HepG2 (cell line): ENCODE results near the gene GPS1. TPM values are rescaled to one million over a fixed set of nuclear protein-coding genes. Genes with fewer than 3 reads are reported as not detected.
A peak's percentile ranks its signal among the peaks of the same experiment; 100 is the strongest.

ENCODE experiments used
- ATF7 ChIP-seq, 2 experiments: fragments of 450-650 bp in 1 of 2; sonication (generic) in 1 of 2; formaldehyde crosslinking in 1 of 2; IDR thresholded peaks; 2 replicates each; pipeline versions ENCODE4 v1.4.0 to v1.6.1; 2016 to 2020; ENCODE audit warnings: antibody characterized with exemption in 1 of 2, mild to moderate bottlenecking in 1 of 2, missing genetic modification reagents in 1 of 2
- ELF1 ChIP-seq: sonication (generic); formaldehyde crosslinking; IDR thresholded peaks from 2 replicates; pipeline ENCODE4 v1.4.0; 2020; ENCODE audit warnings: missing genetic modification reagents
- FLYWCH1 ChIP-seq: sonication (generic); formaldehyde crosslinking; IDR thresholded peaks from 2 replicates; pipeline ENCODE4 v1.8.1; 2023; ENCODE audit warnings: mild to moderate bottlenecking, missing genetic modification reagents
- MXD3 ChIP-seq: IDR thresholded peaks from 2 replicates; pipeline ENCODE4 v1.6.1; 2016; ENCODE audit warnings: mild to moderate bottlenecking, missing biosample characterization, missing genetic modification reagents
- NFIB ChIP-seq: sonication (generic); formaldehyde crosslinking; IDR thresholded peaks from 2 replicates; pipeline ENCODE4 v1.9.0; 2021; ENCODE audit warnings: missing genetic modification reagents, mild to moderate bottlenecking, borderline replicate concordance
- PRMT3 ChIP-seq: sonication (generic); formaldehyde crosslinking; IDR thresholded peaks from 2 replicates; pipeline ENCODE4 v1.8.1; 2022; ENCODE audit warnings: low read depth, mild to moderate bottlenecking, moderate library complexity, missing genetic modification reagents, borderline replicate concordance
- SNAPC4 ChIP-seq: sonication (generic); formaldehyde crosslinking; IDR thresholded peaks from 2 replicates; pipeline ENCODE4 v1.4.0; 2020; ENCODE audit warnings: mild to moderate bottlenecking, missing genetic modification reagents
- SYNCRIP ChIP-seq: fragments of 200-400 bp; formaldehyde crosslinking; IDR thresholded peaks from 2 replicates; pipeline ENCODE4 v1.6.1; 2018; ENCODE audit warnings: mild to moderate bottlenecking, low read depth, low read length; ENCODE audit not compliant: insufficient read depth
- TFE3 ChIP-seq: IDR thresholded peaks from 2 replicates; pipeline ENCODE4 v1.6.1; 2016
- ZBTB42 ChIP-seq: sonication (generic); formaldehyde crosslinking; IDR thresholded peaks from 2 replicates; pipeline ENCODE4 v1.5.0; 2020; ENCODE audit warnings: mild to moderate bottlenecking, missing genetic modification reagents
- ZNF18 ChIP-seq: sonication (generic); formaldehyde crosslinking; IDR thresholded peaks from 2 replicates; pipeline ENCODE4 v1.8.0; 2022; ENCODE audit warnings: mild to moderate bottlenecking, missing genetic modification reagents; ENCODE audit not compliant: insufficient replicate concordance
- ZNF451 ChIP-seq: sonication (generic); formaldehyde crosslinking; IDR thresholded peaks from 2 replicates; pipeline ENCODE4 v1.5.0; 2020; ENCODE audit warnings: mild to moderate bottlenecking, missing genetic modification reagents
- ZNF501 ChIP-seq: sonication (generic); formaldehyde crosslinking; IDR thresholded peaks from 2 replicates; pipeline ENCODE4 v1.5.1; 2020; ENCODE audit warnings: mild to moderate bottlenecking, moderate library complexity, missing genetic modification reagents
- ZNF790 ChIP-seq: sonication (generic); formaldehyde crosslinking; IDR thresholded peaks from 2 replicates; pipeline ENCODE4 v1.8.0; 2022; ENCODE audit warnings: missing genetic modification reagents, mild to moderate bottlenecking, borderline replicate concordance
- polyA plus RNA-seq, 8 experiments: library from polyadenylated mRNA; depleted of rRNA in 3 of 8; stranded (reverse) in 7 of 8; unstranded in 1 of 8; fragments of >200 nt; fragmentation: Illumina TruSeq in 4 of 8; extraction: Trizol in 4 of 8; gene quantifications; 2 replicates each; pipeline versions ENCODE4 v1.2.1 to v1.2.3, GENCODE V29; 2011 to 2016; ENCODE audit warnings: low read depth in 4 of 8, missing spikeins in 1 of 8, mixed read lengths in 1 of 8; ENCODE audit not compliant: insufficient read depth in 1 of 8
- total RNA-seq, 5 experiments: library from RNA; depleted of rRNA; stranded (reverse); fragments of >200 nt; fragmentation: Illumina TruSeq; extraction: Trizol; gene quantifications; 2 replicates each; pipeline ENCODE4 v1.2.3, GENCODE V29; 2016; ENCODE audit warnings: low read depth in 1 of 5
- TF ChIP-seq, protein P1 (sequence below): IDR thresholded peaks from 2 replicates; pipeline ENCODE4 v1.6.1; 2016; ENCODE audit warnings: low read depth
- TF ChIP-seq, protein P2 (sequence below), 2 experiments: fragments of 450-650 bp in 1 of 2; sonication (generic) in 1 of 2; formaldehyde crosslinking; IDR thresholded peaks; 2 replicates each; pipeline versions ENCODE4 v1.5.0 to v1.8.0; 2020 to 2022; ENCODE audit warnings: mild to moderate bottlenecking in 1 of 2, missing genetic modification reagents in 1 of 2

GPS1 gene
- total and polyA plus RNA-seq, 2 of the 13 experiments (the other 11 are each of a cell fraction or from before 2014, with no cell fraction given): 124 to 128 TPM

DNA sequence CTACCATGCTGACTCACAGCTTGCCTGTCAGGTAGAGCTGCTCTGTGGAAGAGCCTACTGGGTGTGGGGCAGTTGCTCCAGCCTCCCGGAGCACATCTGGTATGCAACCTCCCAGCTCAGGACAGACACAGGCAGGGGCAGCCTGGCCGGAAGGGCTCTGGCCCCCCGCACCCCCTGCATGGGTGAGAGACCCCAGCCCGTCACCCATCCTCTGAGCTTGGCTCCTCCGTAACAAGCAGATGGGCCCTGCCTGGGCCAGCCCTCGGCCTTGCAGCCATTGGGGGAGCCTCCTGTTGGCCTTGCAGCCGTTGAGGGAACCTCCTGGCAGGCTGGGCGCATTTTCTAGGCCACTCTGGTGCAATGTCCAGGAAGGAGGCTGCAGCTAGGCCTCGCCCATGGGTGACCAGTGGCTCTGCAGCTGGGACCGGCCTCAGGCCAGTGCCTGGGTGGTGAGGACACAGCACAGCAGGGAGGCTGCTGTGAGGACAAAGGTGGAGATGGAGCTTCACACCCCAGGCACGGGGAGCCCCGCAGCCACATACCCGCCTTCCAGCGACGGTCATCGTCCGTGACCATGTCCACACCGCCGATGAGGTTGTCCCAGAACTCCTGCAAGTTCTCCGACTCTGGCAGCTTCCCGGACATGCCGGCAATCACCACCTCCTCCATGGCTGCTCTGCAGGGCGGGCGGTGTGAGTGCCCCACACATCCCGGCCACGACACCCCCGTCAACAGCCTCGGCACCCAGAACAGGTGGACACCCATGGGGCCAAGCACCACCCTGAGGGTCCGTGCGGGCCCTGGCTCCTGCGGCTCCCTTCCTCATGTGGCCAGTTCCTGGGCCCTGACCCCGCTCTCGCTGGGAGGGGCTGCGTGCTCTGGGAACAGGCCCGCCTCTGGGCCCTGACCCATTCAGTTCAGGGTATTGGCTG, 44.3 kb downstream of the GPS1 start (continued):
- no peak for TF ChIP-seq TFE3
- TF ChIP-seq FLYWCH1 (CRISPR knock-in tag): no peak
- TF ChIP-seq, protein P1, sequence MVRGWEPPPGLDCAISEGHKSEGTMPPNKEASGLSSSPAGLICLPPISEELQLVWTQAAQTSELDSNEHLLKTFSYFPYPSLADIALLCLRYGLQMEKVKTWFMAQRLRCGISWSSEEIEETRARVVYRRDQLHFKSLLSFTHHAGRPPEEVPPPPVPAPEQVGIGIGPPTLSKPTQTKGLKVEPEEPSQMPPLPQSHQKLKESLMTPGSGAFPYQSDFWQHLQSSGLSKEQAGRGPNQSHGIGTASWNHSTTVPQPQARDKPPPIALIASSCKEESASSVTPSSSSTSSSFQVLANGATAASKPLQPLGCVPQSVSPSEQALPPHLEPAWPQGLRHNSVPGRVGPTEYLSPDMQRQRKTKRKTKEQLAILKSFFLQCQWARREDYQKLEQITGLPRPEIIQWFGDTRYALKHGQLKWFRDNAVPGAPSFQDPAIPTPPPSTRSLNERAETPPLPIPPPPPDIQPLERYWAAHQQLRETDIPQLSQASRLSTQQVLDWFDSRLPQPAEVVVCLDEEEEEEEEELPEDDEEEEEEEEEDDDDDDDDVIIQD (CRISPR knock-in tag): no peak
- TF ChIP-seq ZBTB42 (CRISPR knock-in tag): no peak
- no peak; the same call in 1 of the 2 replicates for TF ChIP-seq MXD3
- TF ChIP-seq ELF1: no peak
- TF ChIP-seq ZNF451 (CRISPR knock-in tag): no peak
- TF ChIP-seq ZNF501: no peak
- peak; percentile 53; the same call in 1 of the 2 replicates for TF ChIP-seq ZNF790 (CRISPR knock-in tag)
- TF ChIP-seq, protein P2, sequence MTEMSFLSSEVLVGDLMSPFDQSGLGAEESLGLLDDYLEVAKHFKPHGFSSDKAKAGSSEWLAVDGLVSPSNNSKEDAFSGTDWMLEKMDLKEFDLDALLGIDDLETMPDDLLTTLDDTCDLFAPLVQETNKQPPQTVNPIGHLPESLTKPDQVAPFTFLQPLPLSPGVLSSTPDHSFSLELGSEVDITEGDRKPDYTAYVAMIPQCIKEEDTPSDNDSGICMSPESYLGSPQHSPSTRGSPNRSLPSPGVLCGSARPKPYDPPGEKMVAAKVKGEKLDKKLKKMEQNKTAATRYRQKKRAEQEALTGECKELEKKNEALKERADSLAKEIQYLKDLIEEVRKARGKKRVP (CRISPR knock-in tag; IDR thresholded peaks at IDR 0.05): no peak
- no peak for TF ChIP-seq PRMT3 (CRISPR knock-in tag)
- TF ChIP-seq NFIB (CRISPR knock-in tag): no peak
- TF ChIP-seq ZNF18 (CRISPR knock-in tag): no peak
- no peak for TF ChIP-seq SYNCRIP
- TF ChIP-seq ATF7 (IDR thresholded peaks at IDR 0.05): no peak
- TF ChIP-seq ATF7 (CRISPR knock-in tag; IDR thresholded peaks at IDR 0.05): no peak
- TF ChIP-seq SNAPC4 (CRISPR knock-in tag): no peak
